ENCODE measurements around the gene NTRK1. TPM values are rescaled to one million over a fixed set of nuclear protein-coding genes. Genes with fewer than 3 reads are reported as not detected.
A peak's percentile ranks its signal among the peaks of the same experiment; 100 is the strongest.

NTRK1 gene
- total and polyA plus RNA-seq, 4 donors, result 0.13 to 0.17 (median 0.14) TPM

DNA sequence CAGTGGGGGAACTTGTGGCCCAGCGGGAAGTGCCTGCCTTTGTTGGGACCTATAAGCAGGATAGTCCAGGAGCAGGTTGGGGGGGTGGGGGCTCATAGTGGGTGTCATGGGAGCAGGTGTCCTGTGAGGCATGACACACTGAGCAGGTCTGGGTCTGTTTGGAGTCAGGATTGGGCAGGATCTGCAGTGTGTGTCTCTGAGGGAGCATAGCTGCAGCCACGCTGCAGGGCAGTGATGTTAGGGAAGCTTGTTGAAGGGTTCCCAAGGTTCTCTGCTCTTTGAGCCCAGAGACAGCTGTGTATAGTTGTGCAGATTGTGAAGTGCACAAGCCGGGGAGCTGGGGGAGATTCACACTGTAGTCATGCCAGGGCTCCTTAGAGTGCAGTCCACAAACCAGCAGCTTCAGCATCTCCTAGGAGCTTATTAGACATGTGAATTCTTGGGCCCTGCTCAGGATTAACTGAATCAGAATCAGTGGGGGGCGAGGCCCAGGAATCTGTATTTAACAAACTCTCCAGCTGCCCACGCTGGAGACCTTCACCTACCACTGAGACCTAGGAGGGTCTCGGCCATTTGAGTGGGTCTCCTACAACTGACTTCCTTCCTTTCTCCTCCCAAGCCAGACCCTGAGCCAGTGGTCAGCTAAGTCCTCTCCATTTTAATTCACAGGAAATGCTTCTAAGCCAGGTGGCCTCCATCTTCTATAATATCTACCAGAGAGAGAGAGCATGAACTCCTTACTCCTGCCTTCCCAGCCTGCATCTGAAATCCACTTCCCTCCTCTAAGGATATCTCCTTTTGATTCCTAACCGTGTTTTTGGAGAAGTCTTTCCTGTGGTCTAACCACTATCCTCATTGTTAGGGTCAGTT is 12.8 kb upstream of the NTRK1 start (continued):
- TF ChIP-seq, protein P1, sequence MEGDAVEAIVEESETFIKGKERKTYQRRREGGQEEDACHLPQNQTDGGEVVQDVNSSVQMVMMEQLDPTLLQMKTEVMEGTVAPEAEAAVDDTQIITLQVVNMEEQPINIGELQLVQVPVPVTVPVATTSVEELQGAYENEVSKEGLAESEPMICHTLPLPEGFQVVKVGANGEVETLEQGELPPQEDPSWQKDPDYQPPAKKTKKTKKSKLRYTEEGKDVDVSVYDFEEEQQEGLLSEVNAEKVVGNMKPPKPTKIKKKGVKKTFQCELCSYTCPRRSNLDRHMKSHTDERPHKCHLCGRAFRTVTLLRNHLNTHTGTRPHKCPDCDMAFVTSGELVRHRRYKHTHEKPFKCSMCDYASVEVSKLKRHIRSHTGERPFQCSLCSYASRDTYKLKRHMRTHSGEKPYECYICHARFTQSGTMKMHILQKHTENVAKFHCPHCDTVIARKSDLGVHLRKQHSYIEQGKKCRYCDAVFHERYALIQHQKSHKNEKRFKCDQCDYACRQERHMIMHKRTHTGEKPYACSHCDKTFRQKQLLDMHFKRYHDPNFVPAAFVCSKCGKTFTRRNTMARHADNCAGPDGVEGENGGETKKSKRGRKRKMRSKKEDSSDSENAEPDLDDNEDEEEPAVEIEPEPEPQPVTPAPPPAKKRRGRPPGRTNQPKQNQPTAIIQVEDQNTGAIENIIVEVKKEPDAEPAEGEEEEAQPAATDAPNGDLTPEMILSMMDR (IDR thresholded peaks at IDR 0.05; ENCODE audit: low read depth, low read length, missing input control), result no peak
- TF ChIP-seq GABPA (IDR thresholded peaks at IDR 0.05 in 1 of 2, conservative IDR thresholded peaks at IDR 0.05 in 1 of 2), result no peak
- no peak for TF ChIP-seq HNF4G (IDR thresholded peaks at IDR 0.05)
- TF ChIP-seq RAD21 (IDR thresholded peaks at IDR 0.05), result no peak

DNA sequence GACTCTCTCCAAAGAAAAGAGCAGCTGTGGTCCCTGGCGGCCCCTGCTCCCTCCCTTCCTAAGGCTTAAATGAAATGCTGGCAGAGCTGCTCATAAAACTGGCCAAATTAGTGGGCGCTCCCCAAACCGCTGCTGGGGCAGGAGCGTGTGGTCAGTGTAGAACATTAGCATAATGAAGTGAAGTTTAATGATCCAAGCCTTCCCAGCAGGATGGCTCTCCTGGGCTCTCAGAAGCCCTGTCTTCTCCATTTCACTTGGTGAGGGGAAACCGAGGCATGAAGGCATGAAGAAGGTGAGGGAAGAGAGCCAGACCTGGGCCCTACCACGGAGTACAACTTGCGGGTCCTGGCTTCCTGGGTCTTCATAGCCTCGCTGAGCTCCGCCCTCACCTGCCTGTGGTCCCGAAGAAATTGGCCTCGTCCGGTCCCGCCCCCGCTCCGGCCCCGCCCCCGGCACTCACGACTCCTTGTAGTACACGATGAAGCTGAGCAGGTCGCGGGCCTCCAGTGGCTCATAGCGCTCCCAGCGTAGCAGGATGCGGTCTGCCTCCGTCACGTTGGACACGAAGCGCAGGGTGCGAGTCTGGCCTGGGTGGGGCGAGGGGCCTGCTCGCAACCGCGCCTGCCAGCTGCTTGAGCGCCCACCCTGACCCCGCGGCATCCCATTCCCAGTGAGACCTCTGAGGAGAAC is 12.1 kb upstream of the NTRK1 start:
- Histone ChIP-seq H3K36me3 (ENCODE audit: control insufficient read depth in 4 of 4, insufficient read depth in 3 of 4, low read depth in 1 of 4, low read length in 3 of 4) (no peaks in the 10 kb centered on the region), H3K27me3 (ENCODE audit: control insufficient read depth in 4 of 4, insufficient read depth in 4 of 4, low read length in 3 of 4) (peaks cover 0 to 9% (median 5%) of the 10 kb centered on the region in 4 donors), H3K4me3 (ENCODE audit: low read depth in 1 of 3, low read length in 3 of 3) (no peak overlapping the region), H3K9me3 (ENCODE audit: control insufficient read depth in 4 of 4, low read length in 3 of 4) (no peaks in the 10 kb centered on the region), H3K27ac (ENCODE audit: low read depth in 1 of 2, low read length in 2 of 2) (no peak overlapping the region), H3K4me1 (ENCODE audit: control insufficient read depth in 4 of 4, insufficient read depth in 4 of 4, low read length in 3 of 4) (peaks cover 0 to 26% (median 13%) of the 10 kb centered on the region in 4 donors), H3K9ac (ENCODE audit: low read depth in 1 of 2, low read length in 2 of 2) (no peak overlapping the region)
- TF ChIP-seq FOXA2 (IDR thresholded peaks at IDR 0.05) (no peak), FOXA1 (IDR thresholded peaks at IDR 0.05) (no peak), NR2F2 (IDR thresholded peaks at IDR 0.05) (no peak)
- TF ChIP-seq, protein P2, sequence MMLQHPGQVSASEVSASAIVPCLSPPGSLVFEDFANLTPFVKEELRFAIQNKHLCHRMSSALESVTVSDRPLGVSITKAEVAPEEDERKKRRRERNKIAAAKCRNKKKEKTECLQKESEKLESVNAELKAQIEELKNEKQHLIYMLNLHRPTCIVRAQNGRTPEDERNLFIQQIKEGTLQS (IDR thresholded peaks at IDR 0.05), result no peak
- WGBS, result 24% methylated on average over 36 of the region's 36 CpGs
- DNase-seq (ENCODE audit: low spot score), result no peak

DNA sequence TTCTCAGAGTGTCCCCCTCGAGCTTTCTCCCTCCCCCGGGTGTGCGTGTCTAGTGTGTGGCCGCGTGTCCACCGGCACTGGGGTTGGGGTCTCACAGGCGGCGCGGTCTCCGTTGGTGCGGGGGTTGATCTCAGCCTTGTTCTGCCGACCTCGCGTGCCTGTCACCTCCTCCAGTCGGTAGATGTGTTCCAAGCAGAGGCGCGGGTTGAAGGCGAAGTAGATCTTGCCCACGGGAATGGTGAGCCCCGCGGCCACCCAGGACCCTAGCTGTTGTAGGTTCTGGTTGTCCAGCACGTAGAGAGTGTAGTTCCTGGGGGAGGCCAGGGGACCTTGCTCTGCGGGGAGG is 11.5 kb upstream of the NTRK1 start:
- no peaks in the 10 kb centered on the region for H3K9me3 ChIP-seq (ENCODE audit: control insufficient read depth in 4 of 4, low read length in 3 of 4)
- no peak for TF ChIP-seq EGR1 (IDR thresholded peaks at IDR 0.05; ENCODE audit: low read depth in 2 of 2)
- no peak overlapping the region for H3K27ac ChIP-seq (ENCODE audit: low read depth in 1 of 2, low read length in 2 of 2)
- H3K9ac ChIP-seq (ENCODE audit: low read depth in 1 of 2, low read length in 2 of 2), result no peak overlapping the region
- no peaks in the 10 kb centered on the region for H3K36me3 ChIP-seq (ENCODE audit: control insufficient read depth in 4 of 4, insufficient read depth in 3 of 4, low read depth in 1 of 4, low read length in 3 of 4)
- H3K4me1 ChIP-seq (ENCODE audit: control insufficient read depth in 4 of 4, insufficient read depth in 4 of 4, low read length in 3 of 4), result peaks cover 0 to 26% (median 13%) of the 10 kb centered on the region in 4 donors
- no peak overlapping the region for H3K4me3 ChIP-seq (ENCODE audit: low read depth in 1 of 3, low read length in 3 of 3)
- peaks cover 0 to 9% (median 5%) of the 10 kb centered on the region in 4 donors for H3K27me3 ChIP-seq (ENCODE audit: control insufficient read depth in 4 of 4, insufficient read depth in 4 of 4, low read length in 3 of 4)
- no peak for DNase-seq (ENCODE audit: low spot score)
- WGBS, result 38% methylated on average over 23 of the region's 23 CpGs

DNA sequence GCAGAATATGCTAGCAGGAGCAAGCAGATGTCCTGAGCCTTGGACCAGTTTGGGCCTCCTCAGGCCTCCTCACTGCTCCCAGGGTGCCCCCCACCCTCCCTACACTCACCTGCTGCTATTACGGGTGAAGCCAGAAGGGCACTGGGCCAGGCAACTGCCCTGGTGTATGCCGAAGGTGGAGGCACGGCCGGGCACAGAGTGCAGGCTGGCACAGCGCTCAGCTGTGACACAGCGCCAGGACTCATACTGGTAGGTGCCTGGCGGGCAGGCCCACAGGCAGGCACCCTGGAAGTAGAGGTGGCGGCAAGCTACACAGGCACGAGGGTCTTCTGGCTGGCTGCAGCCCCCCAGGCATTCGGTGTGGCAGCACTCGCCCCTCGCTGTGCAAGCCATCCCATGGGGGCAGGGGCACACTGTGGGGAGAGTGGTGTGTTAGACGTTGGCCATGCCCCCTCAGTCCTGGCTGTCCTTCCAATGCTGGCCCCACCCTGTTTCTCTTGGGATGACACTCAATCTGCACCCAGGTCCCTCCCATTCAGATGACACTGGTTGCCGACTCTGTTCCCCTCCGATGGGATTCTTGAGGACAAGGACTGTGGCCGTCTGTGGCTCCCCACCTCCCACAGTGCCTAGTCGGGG is 8.8 kb upstream of the NTRK1 start:
- no peaks in the 10 kb centered on the region for H3K36me3 ChIP-seq (ENCODE audit: control insufficient read depth in 4 of 4, insufficient read depth in 3 of 4, low read depth in 1 of 4, low read length in 3 of 4)
- H3K4me1 ChIP-seq (ENCODE audit: control insufficient read depth in 4 of 4, insufficient read depth in 4 of 4, low read length in 3 of 4), result peaks cover 0 to 21% (median 9%) of the 10 kb centered on the region in 4 donors
- 36% methylated on average over 17 of the region's 17 CpGs for WGBS
- no peak overlapping the region for H3K4me3 ChIP-seq (ENCODE audit: low read depth in 1 of 3, low read length in 3 of 3)
- H3K9ac ChIP-seq (ENCODE audit: low read depth in 1 of 2, low read length in 2 of 2), result no peak overlapping the region
- TF ChIP-seq, protein P2 (IDR thresholded peaks at IDR 0.05), result no peak
- TF ChIP-seq HNF4A (conservative IDR thresholded peaks at IDR 0.05) (peak in 1 of 2 donors; percentile 22), RAD21 (IDR thresholded peaks at IDR 0.05) (no peak)
- peak overlapping the region; percentile 61 to 80 for H3K27ac ChIP-seq (ENCODE audit: low read depth in 1 of 2, low read length in 2 of 2)
- no peaks in the 10 kb centered on the region for H3K9me3 ChIP-seq (ENCODE audit: control insufficient read depth in 4 of 4, low read length in 3 of 4)
- no peaks in the 10 kb centered on the region for H3K27me3 ChIP-seq (ENCODE audit: control insufficient read depth in 4 of 4, insufficient read depth in 4 of 4, low read length in 3 of 4)
- DNase-seq (ENCODE audit: low spot score), result no peak

Data from liver (tissue), 9 donors.